ENCODE data around the gene ASL.
"Not testable (repeated sequence)": the region's sequence is repeated elsewhere in the genome, so short reads cannot be mapped to it uniquely, and the experiment has no call there.

Gene ASL

DNA sequence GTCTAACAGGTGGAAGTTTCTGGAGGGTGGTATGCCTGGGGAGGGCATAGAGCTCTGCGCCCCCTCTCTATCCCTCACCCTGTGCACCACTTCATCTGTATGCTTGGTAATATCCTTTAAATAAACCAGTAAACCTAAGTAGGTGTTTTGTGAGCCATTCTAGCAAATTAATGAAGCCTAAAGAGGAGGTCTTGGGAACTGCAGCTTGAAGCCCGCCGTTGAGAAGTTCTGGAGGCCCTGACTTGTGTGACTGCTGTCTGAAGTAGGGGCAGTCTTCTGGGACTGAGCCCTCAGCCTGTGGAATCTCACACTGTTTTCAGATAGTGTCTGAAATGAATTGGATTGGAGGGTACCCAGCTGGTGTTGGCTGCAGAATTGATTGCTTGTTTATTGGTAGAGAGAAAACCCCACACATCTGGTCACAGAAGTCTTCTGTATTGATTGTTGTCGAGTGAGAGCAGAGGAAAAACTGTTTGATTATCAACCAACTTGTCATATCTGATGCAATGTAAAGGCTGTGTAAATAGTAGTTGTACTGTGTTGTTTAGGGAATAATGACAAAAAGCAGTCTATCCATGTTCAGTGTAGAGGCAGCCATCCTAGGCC, 43.7 kb downstream of the ASL start:
- no peak for DNase-seq (ENCODE audit: low read depth)

DNA sequence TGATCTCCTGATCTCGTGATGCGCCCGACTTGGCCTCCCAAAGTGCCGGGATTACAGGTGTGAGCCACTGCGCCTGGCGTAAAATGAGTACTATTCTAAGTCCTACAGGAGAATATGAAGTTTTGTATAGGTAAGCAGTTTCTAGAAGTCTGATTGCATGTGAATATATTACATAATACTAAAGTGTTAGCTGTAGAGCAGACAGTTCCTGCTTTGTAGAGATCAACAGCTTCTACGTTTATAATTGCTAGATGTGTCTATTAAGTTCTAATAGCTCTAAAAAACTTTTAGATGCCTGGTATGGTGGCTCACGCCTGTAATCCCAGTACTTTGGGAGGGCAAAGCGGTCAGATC, 47.5 kb downstream of the ASL start:
- DNase-seq (ENCODE audit: low read depth) = no peak

DNA sequence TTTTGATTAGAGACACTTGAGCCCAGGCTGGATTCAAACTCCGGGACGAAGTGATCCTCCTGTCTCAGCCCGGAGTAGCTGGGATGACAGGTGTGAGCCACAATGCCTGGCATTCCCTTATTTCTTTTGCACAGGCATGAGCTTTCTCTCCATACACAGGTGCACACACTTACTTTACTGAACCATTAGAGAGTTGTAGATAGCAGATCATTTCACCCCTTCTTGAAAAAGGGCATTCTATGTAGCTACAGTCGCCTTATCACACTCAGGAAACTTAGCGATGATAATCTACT, 48.9 kb downstream of the ASL start:
- DNase-seq (ENCODE audit: low read depth) = not testable (repeated sequence)

DNA sequence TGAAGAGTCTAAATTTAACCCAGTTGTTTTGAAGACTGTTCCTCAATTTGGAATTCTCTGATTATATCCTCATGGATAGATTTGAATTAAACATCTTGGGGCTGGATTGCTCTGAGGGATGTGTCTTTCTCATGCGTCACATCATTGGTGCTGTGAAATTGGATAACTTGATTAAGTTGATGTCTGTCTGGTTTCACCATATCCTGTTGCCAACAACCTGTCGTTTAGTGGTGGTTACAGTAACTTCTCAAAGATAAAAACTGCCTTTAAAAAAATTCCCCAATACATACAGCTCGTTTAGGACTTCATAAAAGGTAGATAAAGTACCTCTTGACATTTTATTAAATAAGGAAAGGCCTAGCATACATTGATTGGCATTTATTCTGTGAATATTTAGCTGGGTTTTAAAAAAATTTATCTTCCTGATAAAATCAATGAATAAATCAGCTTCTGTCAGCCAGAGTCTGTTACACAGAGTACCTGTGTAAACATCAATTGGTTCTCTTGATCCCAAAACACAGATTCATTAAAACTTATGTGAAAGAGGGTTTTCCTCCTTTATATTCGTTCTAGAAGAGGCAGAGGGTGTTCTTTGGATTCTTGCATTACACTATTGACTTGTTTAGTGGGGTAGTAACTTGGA, 49.6 kb downstream of the ASL start:
- DNase-seq (ENCODE audit: low read depth) = no peak

DNA sequence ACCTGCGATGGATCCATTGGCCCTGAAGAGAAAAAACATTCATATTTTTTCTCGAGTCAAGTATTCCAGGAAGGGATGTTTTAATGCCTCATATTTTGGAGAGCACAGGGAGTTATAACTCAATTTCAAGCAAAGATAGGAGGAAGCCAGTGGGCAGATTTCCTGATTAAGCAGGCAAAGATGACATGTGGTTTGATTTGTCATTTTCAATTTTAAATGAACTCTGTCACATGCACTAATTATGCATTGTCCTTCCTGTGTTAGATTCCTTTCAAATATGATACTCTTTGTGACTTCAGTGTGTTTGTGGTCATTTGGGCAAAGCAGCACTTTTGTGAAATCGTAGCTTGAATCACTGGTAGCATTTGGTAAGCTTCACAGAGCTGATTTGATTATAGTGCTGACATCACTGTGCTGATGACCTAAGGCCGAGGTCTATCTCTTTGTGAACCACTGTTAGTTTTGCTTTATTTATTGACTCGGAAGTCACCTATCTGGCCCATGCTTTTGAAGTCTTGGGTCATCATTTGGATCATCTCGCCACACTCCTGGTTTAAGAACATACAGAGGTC, 50.2 kb downstream of the ASL start:
- peak; percentile 48 for DNase-seq (ENCODE audit: low read depth)

- not testable (repeated sequence) for DNase-seq (ENCODE audit: low read depth)
These were observed 51.6 kb downstream of the ASL start for GRCh38 chr7:66127172-66127571.

DNA sequence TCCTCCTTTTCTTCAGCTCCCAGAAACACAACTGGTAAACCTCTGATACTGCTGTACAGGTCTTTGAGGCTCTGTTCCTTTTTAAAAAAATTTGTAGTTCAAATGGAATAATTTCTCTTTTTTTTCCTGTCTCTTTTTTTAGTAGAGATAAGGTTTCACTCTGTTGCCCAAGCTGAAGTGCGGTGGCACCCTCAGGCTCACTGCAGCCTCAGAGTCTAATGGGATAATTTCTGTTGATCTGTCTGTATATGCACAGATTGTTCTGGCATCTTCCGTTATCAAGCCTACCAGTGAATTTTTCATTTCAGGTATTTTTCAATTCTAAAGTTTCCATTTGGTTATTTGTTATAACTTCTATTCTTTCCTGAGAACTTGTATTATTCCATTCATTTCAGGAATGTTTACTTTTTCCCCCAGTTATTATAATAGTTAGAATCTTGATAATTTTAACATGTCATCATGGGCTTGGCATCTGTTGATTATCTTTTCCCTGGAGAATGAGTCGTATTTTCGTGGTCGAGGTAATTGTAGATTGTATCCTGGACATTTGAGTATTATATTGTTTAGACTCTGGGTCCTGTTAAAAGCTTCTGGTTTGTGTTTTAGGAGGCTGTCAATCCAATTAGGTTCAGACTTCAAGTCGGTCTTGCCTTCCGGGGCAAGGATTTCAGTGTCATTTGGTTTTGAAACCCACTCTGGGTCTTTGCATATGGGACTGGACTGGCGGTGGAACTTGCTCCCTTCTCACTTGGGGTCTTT, 63.6 kb downstream of the ASL start:
- DNase-seq (ENCODE audit: low read depth) = peak; percentile 54

- DNase-seq (ENCODE audit: low read depth) = peak; percentile 88
These were observed 65.3 kb downstream of the ASL start for GRCh38 chr7:66140924-66141323.

DNA sequence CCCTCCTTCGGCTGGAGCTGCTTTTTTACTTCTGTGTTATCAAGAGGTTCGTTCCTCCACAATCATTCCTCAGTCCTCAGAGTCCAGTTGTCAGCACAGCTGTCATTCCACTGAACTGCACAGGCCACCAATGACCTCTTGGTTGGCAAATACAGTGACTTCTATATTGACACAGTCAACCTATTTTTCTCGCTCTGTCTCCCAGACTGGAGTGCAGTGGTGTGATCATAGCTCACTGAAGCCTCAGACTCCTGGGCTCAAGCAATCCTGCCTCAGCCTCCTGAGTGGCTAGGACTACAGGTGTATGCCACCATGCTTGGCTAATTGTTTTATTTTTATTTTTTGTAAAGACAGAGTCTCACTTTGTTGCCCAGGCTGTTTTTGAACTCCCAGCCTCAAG, 66.7 kb downstream of the ASL start:
- DNase-seq (ENCODE audit: low read depth) = no peak

DNA sequence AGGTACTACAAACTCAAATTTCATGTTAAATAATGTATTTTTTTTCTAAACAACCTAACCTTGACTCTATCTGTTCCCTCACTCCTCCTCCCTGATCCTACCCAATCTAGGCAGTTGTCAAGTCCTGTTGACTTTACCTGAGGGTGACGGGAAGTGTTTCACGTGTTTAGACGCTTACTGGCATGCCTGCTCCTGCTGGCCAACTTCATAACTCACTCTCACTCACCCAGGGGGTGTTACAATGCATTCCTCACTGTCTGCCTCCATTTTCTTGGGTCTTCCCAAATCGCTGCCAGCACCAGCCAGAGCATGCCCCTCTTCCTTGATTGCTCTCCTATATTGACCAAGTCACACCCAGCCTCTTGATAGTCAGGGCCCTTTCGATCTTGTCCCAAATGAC, 67.4 kb downstream of the ASL start:
- no peak for DNase-seq (ENCODE audit: low read depth)
